ENCODE results near the gene MYCL.
A peak's percentile ranks its signal among the peaks of the same experiment; 100 is the strongest.
"Not testable (repeated sequence)": the region's sequence is repeated elsewhere in the genome, so short reads cannot be mapped to it uniquely, and the experiment has no call there.

Gene MYCL

DNA sequence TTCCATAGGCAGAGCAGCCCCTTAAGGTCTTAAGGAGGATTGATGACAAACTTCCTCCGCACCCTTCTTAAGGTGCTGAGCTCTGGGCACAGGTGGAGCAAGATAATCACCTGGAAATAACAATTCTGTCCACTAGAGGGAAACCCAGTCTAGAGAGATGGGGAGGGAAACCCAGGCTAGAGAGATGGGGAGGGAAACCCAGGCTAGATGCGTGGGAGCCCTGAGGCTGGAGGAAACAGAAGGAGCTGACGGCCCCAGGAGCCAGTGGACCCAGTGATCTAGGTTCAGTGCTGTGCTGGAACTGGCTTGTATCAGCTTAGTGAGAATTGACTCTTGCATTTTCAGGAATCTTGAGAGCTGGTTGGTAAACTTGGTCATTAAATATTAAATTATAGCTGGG lies 17.8 kb upstream of the MYCL start:
- H3K9me3 ChIP-seq (ENCODE audit: severe bottlenecking) = no peaks in the 10 kb centered on the region
- H3K4me3 ChIP-seq (ENCODE audit: severe bottlenecking) = no peak overlapping the region
- ATAC-seq (ENCODE audit: low read depth) (peak; percentile 95), DNase-seq (ENCODE audit: low spot score) (no peak)
- TF ChIP-seq, protein P1, sequence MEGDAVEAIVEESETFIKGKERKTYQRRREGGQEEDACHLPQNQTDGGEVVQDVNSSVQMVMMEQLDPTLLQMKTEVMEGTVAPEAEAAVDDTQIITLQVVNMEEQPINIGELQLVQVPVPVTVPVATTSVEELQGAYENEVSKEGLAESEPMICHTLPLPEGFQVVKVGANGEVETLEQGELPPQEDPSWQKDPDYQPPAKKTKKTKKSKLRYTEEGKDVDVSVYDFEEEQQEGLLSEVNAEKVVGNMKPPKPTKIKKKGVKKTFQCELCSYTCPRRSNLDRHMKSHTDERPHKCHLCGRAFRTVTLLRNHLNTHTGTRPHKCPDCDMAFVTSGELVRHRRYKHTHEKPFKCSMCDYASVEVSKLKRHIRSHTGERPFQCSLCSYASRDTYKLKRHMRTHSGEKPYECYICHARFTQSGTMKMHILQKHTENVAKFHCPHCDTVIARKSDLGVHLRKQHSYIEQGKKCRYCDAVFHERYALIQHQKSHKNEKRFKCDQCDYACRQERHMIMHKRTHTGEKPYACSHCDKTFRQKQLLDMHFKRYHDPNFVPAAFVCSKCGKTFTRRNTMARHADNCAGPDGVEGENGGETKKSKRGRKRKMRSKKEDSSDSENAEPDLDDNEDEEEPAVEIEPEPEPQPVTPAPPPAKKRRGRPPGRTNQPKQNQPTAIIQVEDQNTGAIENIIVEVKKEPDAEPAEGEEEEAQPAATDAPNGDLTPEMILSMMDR (IDR thresholded peaks at IDR 0.05; ENCODE audit: poor library complexity, severe bottlenecking) = peak; percentile 93
- no peak overlapping the region for H3K27ac ChIP-seq (ENCODE audit: poor library complexity, severe bottlenecking)
- H3K27me3 ChIP-seq (ENCODE audit: insufficient read depth, poor library complexity, severe bottlenecking) = no peaks in the 10 kb centered on the region
- no peaks in the 10 kb centered on the region for H3K4me1 ChIP-seq (ENCODE audit: insufficient read depth, poor library complexity, severe bottlenecking)
- no peaks in the 10 kb centered on the region for H3K36me3 ChIP-seq (ENCODE audit: low read depth)

DNA sequence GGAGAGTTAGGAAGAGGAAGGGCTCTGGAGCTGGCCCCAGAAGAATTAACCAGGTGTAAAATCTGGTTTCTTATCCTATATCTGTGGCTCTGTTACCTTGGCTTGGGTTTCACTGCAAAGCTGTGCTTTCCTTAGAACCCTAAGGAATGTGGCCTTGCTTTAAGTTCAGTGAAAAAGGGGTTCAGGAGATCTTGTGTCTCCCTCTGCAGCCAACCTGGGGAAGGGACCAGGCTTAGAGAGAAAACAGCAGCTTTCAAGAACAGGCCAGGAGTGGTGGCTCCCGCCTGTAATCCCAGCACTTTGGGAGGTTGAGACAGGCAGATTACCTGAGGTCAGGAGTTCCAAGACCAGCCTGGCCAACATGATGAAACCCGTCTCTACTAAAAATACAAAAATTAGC lies 16.1 kb upstream of the MYCL start:
- Histone ChIP-seq H3K36me3 (ENCODE audit: low read depth) (no peaks in the 10 kb centered on the region), H3K4me3 (ENCODE audit: severe bottlenecking) (no peak overlapping the region), H3K9me3 (ENCODE audit: severe bottlenecking) (no peaks in the 10 kb centered on the region), H3K27ac (ENCODE audit: poor library complexity, severe bottlenecking) (no peak overlapping the region), H3K27me3 (ENCODE audit: insufficient read depth, poor library complexity, severe bottlenecking) (no peaks in the 10 kb centered on the region), H3K4me1 (ENCODE audit: insufficient read depth, poor library complexity, severe bottlenecking) (no peaks in the 10 kb centered on the region)
- DNase-seq (ENCODE audit: low spot score) = no peak
- 0 out of 3 replicates have a peak, but pooled peaks have one; percentile 45 for ATAC-seq (ENCODE audit: low read depth)
- TF ChIP-seq, protein P1 (IDR thresholded peaks at IDR 0.05; ENCODE audit: poor library complexity, severe bottlenecking) = peak; percentile 34

DNA sequence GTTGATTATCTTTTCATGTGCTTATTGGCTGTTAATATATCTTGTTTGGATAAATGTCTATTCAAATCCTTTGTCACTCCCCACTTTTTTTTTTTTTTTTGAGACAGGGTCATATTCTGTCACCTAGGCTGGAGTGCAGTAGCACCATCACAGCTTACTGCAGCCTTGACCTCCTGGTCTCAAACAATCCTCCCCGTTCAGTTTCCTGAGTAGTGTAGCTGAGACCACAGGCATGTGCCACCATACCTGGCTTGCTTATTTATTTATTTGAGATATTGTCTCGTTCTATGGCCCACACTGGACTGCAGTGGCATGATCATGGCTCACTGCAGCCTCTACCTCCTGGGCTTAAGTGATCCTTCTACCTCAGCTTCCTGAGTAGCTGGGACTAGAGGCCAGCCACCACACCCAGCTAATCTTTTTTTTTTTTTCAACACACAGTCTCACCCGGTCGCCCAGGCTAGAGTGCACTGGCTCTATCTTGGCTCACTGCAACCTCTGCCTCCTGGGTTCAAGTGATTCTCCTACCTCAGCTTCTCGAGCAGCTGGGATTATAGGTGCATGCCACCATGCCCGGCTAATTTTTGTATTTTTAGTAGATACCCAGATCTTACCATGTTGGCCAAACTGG lies 13.9 kb upstream of the MYCL start:
- DNase-seq (ENCODE audit: low spot score) (no peak), ATAC-seq (ENCODE audit: low read depth) (no peak)
- H3K4me3 ChIP-seq (ENCODE audit: severe bottlenecking) = no peak overlapping the region
- H3K27me3 ChIP-seq (ENCODE audit: insufficient read depth, poor library complexity, severe bottlenecking) = no peaks in the 10 kb centered on the region
- no peak overlapping the region for H3K27ac ChIP-seq (ENCODE audit: poor library complexity, severe bottlenecking)
- H3K4me1 ChIP-seq (ENCODE audit: insufficient read depth, poor library complexity, severe bottlenecking) = no peaks in the 10 kb centered on the region
- no peaks in the 10 kb centered on the region for H3K36me3 ChIP-seq (ENCODE audit: low read depth)
- no peaks in the 10 kb centered on the region for H3K9me3 ChIP-seq (ENCODE audit: severe bottlenecking)
- TF ChIP-seq, protein P1 (IDR thresholded peaks at IDR 0.05; ENCODE audit: poor library complexity, severe bottlenecking) = no peak

DNA sequence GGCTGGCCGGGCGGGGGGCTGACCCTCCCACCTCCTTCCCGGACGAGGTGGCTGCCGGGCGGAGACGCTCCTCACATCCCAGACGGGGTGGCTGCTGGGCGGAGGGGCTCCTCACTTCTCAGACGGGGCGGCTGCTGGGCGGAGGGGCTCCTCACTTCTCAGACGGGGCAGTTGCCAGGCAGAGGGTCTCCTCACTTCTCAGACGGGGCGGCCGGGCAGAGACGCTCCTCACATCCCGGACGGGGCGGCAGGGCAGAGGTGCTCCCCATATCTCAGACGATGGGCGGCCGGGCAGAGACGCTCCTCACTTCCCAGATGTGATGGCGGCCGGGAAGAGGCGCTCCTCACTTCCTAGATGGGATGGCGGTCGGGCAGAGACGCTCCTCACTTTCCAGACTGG lies 11.4 kb upstream of the MYCL start:
- not testable (repeated sequence) for DNase-seq (ENCODE audit: low spot score); ATAC-seq (ENCODE audit: low read depth); H3K9me3 ChIP-seq (ENCODE audit: severe bottlenecking); H3K36me3 ChIP-seq (ENCODE audit: low read depth); H3K4me3 ChIP-seq (ENCODE audit: severe bottlenecking); H3K27ac ChIP-seq (ENCODE audit: poor library complexity, severe bottlenecking); H3K4me1 ChIP-seq (ENCODE audit: insufficient read depth, poor library complexity, severe bottlenecking); H3K27me3 ChIP-seq (ENCODE audit: insufficient read depth, poor library complexity, severe bottlenecking)

DNA sequence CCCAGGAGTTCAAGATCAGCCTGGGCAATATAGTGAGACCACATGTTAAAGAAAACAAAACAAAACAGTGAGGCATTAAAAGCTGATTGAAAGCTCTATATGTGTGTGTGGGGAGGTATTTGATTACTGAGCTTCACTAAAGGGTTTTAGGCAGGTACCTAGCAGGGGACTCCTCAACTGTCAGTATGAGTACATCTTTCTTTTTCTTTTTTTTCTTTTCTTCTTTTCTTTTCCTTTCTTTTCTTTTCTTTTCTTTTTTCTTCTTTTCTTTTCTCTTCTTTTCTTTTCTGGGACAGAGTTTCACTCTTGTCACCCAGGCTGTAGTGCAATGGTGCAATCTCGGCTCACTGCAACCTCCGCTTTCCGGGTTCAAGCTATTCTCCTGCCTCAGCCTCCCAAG lies 8.5 kb upstream of the MYCL start:
- no peaks in the 10 kb centered on the region for H3K36me3 ChIP-seq (ENCODE audit: low read depth)
- H3K4me1 ChIP-seq (ENCODE audit: insufficient read depth, poor library complexity, severe bottlenecking) = no peaks in the 10 kb centered on the region
- H3K27me3 ChIP-seq (ENCODE audit: insufficient read depth, poor library complexity, severe bottlenecking) = no peaks in the 10 kb centered on the region
- peaks cover 4% of the 10 kb centered on the region for H3K9me3 ChIP-seq (ENCODE audit: severe bottlenecking)
- ATAC-seq (ENCODE audit: low read depth) (no peak), DNase-seq (ENCODE audit: low spot score) (no peak)
- TF ChIP-seq, protein P1 (IDR thresholded peaks at IDR 0.05; ENCODE audit: poor library complexity, severe bottlenecking) = no peak
- H3K4me3 ChIP-seq (ENCODE audit: severe bottlenecking) = no peak overlapping the region
- no peak overlapping the region for H3K27ac ChIP-seq (ENCODE audit: poor library complexity, severe bottlenecking)
